NCI-H524 treated with DMSO at 0.1 percent for 48 hours (cell line): ENCODE measurements around the gene FAM167B.
"Not testable (repeated sequence)": the region's sequence is repeated elsewhere in the genome, so short reads cannot be mapped to it uniquely, and the experiment has no call there.

Source experiments
- DNase-seq: peaks from one replicate; lab custom pipeline; 2025; lab: John Stamatoyannopoulos, UW

The FAM167B gene

DNA sequence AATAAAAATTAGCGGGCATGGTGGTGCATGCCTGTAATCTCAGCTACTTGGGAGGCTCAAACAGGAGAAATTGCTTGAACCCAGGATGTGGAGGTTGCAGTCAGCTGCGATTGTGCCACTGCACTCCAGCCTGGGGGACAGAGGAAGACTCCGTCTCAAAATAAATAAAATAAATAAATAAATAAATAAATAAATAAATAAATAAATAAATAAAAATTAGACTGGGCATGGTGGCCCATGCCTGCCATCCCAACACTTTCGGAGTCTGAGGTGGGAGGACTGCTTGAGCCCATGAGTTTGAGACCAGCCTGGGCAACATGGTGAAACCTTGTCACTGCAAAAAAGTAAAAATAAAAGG, 16.2 kb downstream of the FAM167B start:
- not testable (repeated sequence) for DNase-seq

DNA sequence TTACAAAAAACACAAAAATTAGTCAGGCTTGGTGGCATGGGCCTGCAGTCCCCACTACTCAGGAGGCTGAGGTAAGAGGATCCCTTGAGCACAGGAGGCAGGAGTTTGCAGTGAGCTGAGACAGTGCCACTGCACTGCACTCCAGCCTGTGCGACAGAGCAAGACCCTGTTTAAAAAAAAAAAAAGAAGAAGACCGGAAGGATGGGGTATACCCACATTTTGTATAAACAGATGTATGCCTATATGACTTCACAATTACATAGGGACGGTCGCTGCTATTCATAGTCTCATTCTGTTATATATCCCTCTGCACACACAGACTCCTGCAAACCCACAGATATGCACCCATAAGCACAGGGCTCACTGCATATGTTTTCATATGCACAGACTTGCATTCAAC, 16.7 kb downstream of the FAM167B start:
- no peak for DNase-seq

DNA sequence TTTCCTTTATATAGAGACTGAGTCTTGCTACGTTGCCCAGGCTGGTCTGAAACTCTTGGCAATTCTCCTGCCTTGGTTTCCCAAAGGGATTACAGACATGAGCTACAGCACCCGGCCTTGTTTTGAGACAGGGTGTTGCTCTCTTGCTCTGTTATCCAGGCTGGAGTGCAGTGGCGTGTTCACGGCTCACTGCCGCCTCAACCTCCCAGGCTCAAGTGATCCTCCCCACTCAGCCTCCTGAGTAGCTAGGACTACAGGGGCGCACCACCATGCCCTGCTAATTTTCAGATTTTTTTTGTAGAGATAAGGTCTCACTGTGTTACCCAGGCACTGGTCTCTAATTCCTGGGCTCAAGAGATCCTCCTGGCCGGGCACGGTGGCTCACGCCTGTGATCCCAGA, 18.8 kb downstream of the FAM167B start:
- DNase-seq: no peak

DNA sequence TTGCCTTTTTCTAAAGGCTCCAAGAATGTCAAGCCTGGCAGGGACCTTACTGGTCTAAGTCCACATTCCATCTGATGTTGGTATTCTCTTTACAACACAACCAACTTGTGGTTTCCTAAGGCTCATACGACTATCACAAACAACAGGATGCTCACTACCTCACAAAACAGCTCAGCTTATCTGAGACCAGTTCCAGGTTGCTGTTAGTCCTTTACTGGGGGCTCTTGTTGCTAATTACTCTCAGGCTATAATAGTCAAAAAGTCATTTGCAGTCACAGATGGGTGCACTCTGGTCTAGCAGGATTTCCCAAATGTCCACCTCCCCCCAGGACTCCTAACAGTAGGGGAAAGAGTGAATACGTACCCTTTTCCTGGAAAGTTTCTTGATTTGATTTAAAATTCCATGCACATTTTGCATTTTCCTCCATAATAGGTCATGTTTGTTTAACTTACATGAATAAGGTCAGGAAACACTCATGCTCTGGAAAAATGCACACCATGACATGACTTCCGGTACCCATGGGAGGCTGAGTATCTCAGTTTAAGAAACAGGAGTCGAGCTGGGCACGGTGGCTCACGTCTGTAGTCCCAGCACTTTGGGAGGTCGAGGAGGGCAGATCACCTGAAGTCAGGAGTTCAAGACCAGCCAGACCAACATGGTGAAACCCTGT, 20.0 kb downstream of the FAM167B start:
- DNase-seq: no peak

DNA sequence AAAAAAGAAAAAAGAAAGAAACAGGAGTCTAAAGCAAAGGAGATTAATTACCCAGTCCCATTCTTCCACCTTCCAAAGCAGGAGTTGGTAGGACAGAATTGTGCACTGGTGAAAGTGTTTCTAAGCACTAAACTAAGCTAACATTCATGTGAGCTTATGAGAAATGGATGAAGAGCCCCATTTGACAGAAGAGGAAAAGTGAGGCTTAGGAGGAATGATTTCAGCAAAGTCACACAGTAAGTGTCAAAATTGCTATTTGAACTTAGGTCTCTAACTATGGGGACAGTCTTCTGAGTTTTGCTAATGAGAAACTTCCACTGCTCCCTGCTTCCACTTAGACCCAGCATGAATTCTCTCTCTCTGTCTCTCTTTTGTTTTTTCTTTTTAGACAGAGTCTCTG, 22.7 kb downstream of the FAM167B start:
- DNase-seq: no peak

DNA sequence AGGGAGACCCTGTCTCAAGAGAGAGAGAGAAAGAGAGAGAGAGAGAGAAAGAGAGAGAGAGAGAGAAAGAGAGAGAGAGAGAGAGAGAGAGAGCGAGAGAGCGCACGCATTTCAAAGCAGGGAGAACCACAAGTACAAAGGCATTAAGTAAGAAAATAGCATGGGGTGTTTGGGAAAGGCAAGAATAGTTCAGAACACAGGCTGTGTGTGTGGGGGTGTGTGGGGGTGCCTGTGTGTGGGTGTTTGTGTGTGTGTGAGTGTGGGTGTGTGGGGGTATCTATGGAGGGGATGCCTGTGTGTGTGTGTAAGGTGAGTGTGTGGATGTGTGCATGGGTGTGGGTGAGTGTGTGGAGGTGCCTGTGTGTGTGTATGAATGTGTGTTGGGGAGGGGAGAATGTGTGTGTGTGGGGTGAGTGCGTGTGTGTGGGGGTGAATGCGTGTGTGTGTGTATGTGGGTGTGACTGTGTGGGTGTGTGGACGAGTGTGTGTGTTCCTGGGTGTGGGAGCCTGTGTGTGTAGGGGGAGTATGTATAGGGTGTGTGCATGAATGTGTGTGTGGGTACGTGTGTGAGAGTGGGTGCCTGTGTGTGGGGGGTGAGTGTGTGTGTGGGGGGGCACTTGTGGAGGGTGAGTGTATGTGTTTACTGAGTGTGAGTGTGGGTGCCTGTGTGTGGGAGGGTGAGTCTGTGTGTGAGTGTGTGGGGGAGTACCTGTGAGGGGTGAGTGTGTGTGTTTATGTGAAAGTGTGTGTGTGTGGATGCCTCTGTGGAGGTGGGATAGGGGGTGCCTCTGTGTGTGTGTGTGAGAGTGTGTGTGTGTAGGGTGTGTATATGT, 25.8 kb downstream of the FAM167B start:
- DNase-seq: no peak

DNA sequence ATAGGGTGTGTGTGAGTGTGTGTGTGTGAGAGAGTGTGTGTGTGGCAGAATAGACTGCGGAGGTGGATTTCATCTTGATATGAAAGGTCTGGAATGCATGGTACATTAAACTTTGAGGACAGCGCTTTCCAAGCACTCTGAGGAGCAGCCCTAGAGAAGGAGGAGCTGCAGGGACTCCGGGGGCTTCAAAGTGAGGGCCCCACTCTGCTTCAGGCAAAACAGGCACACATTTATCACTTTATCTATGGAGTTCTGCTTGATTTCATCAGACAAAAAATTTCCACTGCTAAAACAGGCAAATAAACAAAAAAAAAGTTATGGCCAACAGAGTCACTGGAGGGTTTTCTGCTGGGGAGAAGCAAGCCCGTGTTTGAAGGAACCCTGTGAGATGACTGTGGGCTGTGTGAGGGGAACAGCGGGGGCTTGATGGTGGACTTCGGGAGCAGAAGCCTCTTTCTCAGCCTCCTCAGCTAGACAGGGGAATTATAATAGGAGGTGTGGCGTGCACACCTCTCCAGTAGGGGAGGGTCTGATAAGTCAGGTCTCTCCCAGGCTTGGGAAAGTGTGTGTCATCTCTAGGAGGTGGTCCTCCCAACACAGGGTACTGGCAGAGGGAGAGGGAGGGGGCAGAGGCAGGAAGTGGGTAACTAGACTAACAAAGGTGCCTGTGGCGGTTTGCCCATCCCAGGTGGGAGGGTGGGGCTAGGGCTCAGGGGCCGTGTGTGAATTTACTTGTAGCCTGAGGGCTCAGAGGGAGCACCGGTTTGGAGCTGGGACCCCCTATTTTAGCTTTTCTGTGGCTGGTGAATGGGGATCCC, 26.6 kb downstream of the FAM167B start:
- DNase-seq: no peak

DNA sequence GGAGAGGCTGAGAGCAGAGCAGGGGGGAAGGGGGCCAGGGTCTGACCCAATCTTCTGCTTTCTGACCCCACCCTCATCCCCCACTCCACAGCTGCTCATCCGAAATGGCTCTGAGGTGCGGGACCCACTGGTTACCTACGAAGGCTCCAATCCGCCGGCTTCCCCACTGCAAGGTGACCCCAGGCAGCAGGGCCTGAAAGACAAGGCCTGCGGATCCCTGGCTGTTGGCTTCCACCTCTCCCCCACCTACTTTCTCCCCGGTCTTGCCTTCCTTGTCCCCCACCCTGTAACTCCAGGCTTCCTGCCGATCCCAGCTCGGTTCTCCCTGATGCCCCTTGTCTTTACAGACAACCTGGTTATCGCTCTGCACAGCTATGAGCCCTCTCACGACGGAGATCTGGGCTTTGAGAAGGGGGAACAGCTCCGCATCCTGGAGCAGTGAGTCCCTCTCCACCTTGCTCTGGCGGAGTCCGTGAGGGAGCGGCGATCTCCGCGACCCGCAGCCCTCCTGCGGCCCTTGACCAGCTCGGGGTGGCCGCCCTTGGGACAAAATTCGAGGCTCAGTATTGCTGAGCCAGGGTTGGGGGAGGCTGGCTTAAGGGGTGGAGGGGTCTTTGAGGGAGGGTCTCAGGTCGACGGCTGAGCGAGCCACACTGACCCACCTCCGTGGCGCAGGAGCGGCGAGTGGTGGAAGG, 27.8 kb downstream of the FAM167B start:
- no peak for DNase-seq

DNA sequence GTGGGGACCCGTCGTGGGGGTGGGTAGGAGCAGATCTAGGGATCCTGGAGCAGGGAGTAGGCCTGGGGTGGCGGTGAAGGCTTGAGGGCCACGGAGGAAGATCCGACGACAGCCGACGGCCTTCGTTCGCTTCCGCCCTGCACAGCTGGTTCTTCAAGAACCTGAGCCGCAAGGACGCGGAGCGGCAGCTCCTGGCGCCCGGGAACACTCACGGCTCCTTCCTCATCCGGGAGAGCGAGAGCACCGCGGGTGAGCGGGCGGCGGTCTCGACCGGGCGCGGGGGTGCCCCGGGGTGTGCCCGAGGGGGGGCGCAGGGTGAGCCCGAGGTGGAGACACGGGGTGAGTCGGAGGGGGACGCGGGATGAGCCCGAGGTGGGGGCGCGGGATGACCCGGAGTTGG, 28.4 kb downstream of the FAM167B start:
- DNase-seq: no peak

DNA sequence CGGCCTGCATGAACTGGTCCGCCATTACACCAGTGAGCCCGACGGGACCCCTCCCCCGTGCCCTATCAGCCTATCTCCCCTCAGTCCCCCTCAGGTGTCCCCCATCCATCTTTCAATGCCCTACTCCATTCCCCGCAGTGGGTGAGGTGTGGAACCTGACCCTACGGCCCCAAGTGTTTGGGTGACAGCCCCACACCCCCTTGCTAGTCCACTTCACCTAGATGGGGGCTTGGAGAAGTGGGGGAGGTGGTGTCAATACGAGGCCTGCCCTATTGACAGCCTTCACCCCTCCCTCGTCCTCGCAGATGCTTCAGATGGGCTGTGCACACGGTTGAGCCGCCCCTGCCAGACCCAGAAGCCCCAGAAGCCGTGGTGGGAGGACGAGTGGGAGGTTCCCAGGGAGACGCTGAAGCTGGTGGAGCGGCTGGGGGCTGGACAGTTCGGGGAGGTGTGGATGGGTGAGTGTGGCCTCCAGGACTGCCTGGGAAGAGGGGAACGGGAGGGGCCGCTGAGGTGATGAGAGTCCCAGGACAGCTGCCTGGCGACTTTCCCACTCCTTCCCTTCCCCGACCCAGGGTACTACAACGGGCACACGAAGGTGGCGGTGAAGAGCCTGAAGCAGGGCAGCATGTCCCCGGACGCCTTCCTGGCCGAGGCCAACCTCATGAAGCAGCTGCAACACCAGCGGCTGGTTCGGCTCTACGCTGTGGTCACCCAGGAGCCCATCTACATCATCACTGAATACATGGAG, 29.2 kb downstream of the FAM167B start:
- DNase-seq: no peak

DNA sequence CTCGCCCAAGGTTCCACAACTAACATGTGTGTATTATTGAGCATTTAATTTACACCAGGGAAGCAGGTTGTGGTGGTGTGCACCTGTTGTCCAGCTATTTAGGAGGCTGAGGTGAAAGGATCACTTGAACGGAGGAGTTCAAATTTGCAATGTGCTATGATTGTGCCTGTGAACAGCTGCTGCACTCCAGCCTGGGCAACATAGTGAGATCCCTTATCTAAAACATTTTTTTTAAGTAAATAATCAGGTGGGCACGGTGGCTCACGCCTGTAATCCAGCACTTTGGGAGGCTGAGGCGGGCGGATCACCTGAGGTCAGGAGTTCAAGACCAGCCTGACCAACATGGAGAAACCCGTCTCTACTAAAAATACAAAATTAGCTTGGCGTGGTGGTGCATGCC, 37.8 kb downstream of the FAM167B start:
- DNase-seq: not testable (repeated sequence)

DNA sequence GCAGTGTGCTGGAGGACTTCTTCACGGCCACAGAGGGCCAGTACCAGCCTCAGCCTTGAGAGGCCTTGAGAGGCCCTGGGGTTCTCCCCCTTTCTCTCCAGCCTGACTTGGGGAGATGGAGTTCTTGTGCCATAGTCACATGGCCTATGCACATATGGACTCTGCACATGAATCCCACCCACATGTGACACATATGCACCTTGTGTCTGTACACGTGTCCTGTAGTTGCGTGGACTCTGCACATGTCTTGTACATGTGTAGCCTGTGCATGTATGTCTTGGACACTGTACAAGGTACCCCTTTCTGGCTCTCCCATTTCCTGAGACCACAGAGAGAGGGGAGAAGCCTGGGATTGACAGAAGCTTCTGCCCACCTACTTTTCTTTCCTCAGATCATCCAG, 38.6 kb downstream of the FAM167B start:
- no peak for DNase-seq

DNA sequence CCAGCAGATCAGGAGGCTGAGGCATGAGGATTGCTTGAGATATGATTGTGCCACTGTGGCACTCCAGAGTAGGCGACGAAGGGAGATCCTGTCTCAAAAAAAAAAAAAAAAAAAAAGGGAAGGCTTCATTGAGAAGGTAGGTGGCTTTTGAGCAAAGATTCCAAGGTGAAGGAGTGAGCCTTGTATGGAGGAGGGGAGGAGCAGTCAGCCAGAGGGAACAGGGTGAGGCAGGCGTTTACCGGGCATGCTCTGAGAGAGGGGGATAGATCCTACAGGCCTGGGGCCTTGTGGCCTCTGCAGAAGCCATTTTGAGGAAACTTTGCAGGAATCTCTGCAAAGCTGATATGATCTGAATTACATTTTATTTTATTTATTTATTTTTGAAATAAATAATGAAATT, 39.7 kb downstream of the FAM167B start:
- no peak for DNase-seq

DNA sequence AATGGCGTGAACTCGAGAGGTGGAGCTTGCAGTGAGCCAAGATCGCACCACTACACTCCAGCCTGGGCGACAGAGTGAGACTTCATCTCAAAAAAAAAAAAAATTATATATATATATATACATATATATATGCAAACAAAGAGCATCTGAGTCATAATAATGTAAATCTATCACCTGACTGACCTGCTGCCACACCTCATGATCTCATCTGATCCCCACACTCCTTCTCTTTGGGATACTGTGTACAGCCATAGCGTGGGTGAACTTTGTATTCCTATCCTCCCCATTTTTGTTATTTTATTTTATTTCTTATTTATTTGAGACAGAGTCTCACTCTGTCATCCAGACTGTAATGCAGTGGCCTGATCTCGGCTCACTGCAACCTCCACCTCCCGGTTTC, 42.2 kb downstream of the FAM167B start:
- DNase-seq: no peak

DNA sequence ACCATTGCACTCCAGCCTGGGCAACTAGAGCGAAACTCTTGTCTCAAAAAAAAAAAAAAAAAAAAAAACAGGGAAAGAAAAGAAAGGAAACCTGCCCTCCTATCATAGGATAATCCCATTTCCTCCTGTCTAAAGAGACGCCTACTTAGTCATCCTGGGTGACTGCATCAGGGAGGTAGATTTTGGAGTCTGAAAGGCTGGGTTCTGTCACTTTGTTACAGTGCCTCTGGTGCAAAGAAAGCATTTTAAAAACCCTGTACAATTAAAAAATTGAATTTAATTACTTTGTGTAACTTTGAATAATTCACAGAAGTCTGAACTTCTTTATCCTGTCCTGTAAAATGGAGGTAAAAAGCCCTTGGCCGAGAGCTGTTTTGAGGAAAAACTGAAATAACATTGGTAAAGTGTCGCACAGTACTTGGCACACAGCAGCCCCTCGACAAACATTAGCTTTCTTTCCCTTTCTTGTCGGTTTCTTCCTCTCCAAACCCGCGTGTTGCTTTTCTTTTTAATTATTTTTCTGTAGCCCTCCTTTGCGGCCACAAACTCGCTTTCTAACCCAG, 44.2 kb downstream of the FAM167B start:
- no peak for DNase-seq

DNA sequence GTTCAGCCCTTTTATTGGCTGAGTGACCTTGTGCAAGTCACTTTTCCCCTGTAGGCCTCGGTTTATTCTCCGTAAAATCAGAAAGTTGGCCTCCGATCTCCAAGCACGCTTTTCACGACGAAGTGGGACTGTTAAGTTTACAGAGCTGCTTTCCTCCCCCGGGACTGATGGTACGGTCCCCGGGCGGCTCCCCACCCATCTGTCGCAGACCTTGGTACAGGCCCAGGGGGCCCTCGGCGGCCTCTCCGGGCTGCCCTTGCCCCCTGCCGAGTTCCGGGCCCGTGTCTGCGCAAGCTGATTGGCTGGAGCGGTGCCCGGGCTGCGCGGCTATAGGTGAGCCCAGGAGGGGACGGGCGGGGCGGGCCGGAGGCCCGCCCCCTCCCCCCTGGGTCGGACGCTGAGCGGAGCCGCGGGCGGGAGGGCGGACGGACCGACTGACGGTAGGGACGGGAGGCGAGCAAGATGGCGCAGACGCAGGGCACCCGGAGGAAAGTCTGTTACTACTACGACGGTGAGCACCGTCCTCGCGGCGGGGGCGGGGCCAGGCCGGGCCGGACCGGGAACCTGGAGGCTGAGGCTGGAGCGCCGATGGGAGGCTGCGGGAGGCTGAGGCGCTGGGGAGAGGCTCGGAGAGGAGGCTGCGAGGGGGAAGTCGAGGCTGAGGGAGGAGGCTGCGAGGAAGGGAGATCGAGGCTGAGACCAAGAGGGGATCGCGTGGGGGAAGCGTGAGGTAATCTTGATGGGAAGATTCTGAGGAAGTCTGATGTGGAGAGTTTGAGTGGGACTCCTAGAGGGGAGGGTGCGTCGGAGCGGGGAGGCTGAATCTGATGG, 44.9 kb downstream of the FAM167B start, which contains the start of gene HDAC1:
Gene HDAC1 (plus strand): TSS at position 376 of the 831 bp plus-strand sequence. CDS start 87 bp downstream, at position 463.
- peak; percentile 84 for DNase-seq

DNA sequence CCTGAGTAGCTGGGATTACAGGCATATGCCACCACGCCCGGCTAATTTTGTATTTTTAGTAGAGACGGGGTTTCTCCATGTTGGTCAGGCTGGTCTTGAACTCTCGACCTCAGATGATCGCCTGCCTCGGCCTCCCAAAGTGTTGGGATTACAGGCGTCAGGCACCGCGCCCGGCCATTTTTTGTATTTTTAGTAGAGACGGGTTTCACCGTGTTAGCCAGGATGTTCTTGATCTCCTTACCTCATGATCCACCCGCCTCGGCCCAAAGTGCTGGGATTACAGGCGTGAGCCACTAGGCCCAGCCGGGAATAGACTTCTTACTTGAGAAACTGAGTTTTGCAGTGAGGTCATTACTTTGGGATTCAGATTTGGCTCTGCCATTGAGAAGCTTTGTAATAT, 51.2 kb downstream of the FAM167B start:
- not testable (repeated sequence) for DNase-seq
